Central memory CD8-positive, alpha-beta T cell (primary cell): ENCODE measurements around the gene PPP1R13L.
"Not testable (repeated sequence)": the region's sequence is repeated elsewhere in the genome, so short reads cannot be mapped to it uniquely, and the experiment has no call there.

Source experiments
- ATAC-seq: fragments of 150-1000 bp; cut with Tn5 transposase; replicated peaks from 2 replicates; pipeline ENCODE4 v1.10.0; 2022; ENCODE audit warnings: mild to moderate bottlenecking, moderate FRiP score, moderate number of reproducible peaks; ENCODE audit not compliant: poor library complexity, severe bottlenecking; ENCODE audit errors: extremely low read depth
- DNase-seq, 2 donors: peaks; one replicate each; pipeline ENCODE4 v3.0.0; 2021; ENCODE audit warnings: low spot score in 2 of 2
- H3K27ac Mint-ChIP-seq: one replicate; pipeline ENCODE4 v1.8.0; 2022; ENCODE audit warnings: low read depth, mild to moderate bottlenecking, moderate library complexity, mixed read lengths
- H3K27me3 Mint-ChIP-seq: one replicate; pipeline ENCODE4 v1.8.0; 2022; ENCODE audit warnings: mixed read lengths
- H3K36me3 Mint-ChIP-seq: one replicate; pipeline ENCODE4 v1.8.0; 2022; ENCODE audit warnings: mild to moderate bottlenecking, moderate library complexity, mixed read lengths; ENCODE audit not compliant: insufficient read depth
- H3K4me1 Mint-ChIP-seq: one replicate; pipeline ENCODE4 v1.8.0; 2022; ENCODE audit warnings: mixed read lengths
- H3K4me3 Mint-ChIP-seq: one replicate; pipeline ENCODE4 v1.8.0; 2022; ENCODE audit warnings: mild to moderate bottlenecking, moderate library complexity, mixed read lengths
- H3K9me3 Mint-ChIP-seq: one replicate; pipeline ENCODE4 v1.8.0; 2022; ENCODE audit warnings: mixed read lengths

The PPP1R13L gene

DNA sequence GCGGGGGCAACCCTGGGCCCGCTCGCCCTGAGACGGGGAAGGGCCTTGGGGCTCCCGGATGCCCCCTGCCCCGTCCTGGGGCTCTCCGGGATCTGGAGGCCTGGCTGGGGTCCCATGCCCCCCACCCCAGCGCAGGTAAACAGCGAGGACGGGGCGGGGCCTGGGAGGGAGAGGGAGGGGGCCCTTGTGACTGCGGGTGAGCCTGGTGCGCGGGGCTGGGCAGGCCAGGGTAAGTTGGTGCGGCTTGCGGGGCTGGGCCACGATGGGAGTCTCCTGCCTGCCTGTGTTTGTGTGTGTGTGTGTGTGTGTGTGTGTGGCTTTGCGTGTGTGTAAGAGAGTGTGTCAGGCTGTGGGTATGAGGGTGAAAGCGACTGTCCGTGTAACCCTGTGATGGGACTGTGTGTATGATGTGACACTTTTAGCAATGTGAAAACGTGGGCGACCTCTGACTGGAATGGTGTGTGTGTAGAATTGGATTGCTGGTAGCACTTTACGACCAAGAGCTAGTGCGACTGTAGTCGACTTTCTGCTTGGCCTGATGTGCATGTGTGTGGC lies 63.9 kb downstream of the PPP1R13L start:
- no peak for ATAC-seq
- DNase-seq, result no peak
- Mint-ChIP-seq H3K4me1 (peaks cover 6% of the 10 kb centered on the region), H3K4me3 (no peak overlapping the region), H3K27me3 (peaks cover 13% of the 10 kb centered on the region), H3K9me3 (no peaks in the 10 kb centered on the region), H3K36me3 (peaks cover 3% of the 10 kb centered on the region), H3K27ac (no peak overlapping the region)

DNA sequence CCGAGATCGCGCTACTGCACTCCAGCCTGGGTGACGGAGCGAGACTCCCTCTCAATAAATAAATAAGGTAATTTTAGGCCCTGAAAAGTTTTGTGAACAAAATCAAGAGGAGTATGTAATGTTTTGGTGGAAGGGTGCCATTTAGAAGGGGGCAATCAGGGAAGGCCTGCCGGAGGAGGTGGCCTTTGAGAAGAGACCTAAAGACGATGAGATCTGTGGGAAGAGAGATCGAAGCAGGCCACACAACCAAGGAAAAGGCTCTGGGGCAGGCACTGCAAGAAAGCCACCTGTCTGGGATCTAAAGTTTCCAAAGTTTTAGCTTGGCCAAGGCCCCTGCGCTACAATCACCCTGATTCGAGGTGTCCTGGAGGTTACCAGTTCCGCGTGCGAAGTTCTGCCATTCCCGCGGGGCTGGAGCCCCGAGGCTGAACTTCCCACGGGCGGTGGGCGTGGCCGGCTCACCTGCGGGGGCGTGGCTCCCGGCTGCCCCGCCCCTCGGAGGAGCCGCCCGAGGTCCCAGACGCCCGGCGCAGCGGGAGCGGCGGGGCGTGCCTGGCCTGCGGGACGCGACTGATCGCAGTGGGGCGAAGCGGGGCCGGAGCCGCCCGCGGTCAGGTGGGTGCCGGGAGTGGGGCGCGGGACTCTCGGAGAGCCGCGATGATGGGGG lies 64.5 kb downstream of the PPP1R13L start, which contains the start of gene KLC3:
Gene KLC3 (plus strand): TSS at position 519 of the 667 bp plus-strand sequence. CDS start 4,792 bp downstream, outside the sequence.
- Mint-ChIP-seq H3K4me3 (peak within 1 kb of the TSS; percentile 64), H3K27ac (peak within 1 kb of the TSS; percentile 75), H3K4me1 (peaks cover 6% of the 10 kb centered on the region), H3K36me3 (peaks cover 3% of the 10 kb centered on the region), H3K9me3 (no peaks in the 10 kb centered on the region), H3K27me3 (peaks cover 7% of the 10 kb centered on the region)
- DNase-seq, result no peak
- no peak for ATAC-seq

DNA sequence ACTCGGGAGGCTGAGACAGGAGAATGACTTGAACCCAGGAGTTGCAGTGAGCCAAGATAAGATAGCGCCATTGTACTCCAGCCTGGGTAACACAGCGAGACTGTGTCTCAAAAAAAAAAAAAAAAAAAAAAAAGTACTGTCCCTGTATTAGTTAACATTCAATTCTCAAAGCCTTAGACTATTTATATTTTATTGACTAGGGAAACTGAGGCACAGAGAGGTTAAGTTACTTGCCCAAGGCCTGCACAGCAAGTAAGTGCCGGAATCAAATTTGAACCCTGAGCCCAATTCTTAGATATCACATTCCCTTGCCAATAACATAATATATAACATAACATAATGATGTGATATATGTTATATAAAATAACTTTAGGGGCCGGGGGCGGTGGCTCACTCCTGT lies 65.2 kb downstream of the PPP1R13L start:
- no peaks in the 10 kb centered on the region for H3K9me3 Mint-ChIP-seq
- H3K4me3 Mint-ChIP-seq, result no peak overlapping the region
- ATAC-seq (no peak), DNase-seq (no peak)
- no peaks in the 10 kb centered on the region for H3K27me3 Mint-ChIP-seq
- H3K4me1 Mint-ChIP-seq, result peaks cover 6% of the 10 kb centered on the region
- H3K36me3 Mint-ChIP-seq, result peaks cover 3% of the 10 kb centered on the region
- H3K27ac Mint-ChIP-seq, result peak overlapping the region; percentile 75

DNA sequence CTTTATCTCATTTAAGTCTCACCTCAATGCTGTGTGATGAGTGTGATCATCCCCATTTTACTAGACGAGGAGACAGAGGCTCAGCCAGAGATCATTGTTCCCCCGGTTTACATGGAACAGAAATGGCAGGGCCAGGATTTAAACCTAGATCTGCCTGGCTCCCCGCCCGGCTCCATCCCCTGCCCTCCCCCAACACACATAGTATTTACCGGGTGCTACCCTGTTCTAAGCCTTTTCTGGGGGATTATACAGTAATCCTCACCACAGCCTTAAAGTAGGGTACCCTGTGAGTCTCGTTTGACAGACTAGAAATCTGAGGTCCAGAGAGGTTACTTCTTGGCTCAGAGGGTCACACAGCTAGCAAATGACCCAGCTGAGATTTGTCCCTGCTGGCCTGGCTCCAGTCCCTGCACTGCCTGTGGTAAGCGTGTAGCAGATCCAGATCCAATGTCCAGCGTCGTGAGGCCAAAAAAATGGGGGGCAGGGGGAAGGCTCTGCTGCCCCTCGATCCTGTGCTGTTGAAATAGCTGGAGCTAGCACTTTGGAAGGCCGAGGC lies 68.1 kb downstream of the PPP1R13L start:
- Mint-ChIP-seq H3K9me3 (no peaks in the 10 kb centered on the region), H3K36me3 (peaks cover 3% of the 10 kb centered on the region), H3K27me3 (no peaks in the 10 kb centered on the region), H3K4me3 (no peak overlapping the region), H3K27ac (no peak overlapping the region), H3K4me1 (peaks cover 6% of the 10 kb centered on the region)
- DNase-seq (no peak), ATAC-seq (no peak)

DNA sequence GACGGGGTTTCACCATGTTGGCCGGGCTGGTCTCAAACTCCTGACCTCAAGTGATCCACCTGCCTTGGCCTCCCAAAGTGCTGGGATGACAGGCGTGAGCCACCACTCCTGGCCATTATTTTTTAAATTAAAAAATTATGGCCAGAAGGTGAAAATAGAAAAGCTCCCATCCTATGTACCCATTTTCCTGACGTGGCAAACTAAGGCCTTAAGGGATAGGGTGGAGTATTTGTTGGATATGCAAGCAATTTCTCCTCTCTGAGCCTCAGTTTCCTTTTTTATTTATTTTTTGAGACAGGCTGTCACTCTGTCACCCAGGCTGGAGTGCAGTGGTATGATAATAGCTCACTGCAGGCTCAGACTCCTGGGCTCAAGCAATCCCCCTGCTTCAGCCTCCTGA lies 70.0 kb downstream of the PPP1R13L start:
- not testable (repeated sequence) for H3K4me3 Mint-ChIP-seq, H3K27me3 Mint-ChIP-seq, H3K27ac Mint-ChIP-seq, H3K4me1 Mint-ChIP-seq, H3K9me3 Mint-ChIP-seq, H3K36me3 Mint-ChIP-seq, DNase-seq, ATAC-seq

DNA sequence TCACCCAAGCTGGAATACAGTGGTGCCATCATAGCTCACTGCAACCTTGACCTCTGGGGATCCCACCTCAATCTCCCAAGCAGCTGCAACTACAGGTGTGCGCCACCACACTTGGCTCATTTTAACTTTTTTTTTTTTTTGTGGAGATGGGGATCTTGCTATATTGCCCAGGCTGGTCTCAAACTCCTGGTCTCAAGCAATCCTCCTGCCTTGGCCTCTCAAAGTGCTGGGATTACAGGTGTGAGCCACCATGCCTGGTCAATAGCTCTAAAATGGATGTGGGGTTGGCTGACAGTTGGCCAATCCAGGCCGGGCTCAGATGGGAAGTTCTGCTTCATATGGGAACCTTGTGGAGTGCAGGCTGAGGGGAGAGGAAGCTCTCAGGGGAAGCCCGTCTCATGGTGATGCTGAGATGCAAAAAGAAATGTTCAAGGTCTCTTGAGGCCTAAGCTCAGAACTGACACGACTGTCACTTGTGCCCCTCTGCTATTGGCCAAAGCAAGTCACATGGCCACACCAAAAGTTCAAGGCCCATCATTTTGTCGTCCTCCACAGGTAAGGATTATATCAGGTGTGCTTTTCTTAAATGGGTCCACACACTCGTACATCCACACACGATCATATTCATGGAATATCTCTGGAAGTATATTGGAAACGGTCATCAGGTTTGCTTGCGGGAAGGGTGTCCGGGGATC lies 71.1 kb downstream of the PPP1R13L start:
- ATAC-seq (no peak), DNase-seq (no peak)
- Mint-ChIP-seq H3K4me1 (no peaks in the 10 kb centered on the region), H3K27ac (no peak overlapping the region), H3K27me3 (no peaks in the 10 kb centered on the region), H3K36me3 (no peaks in the 10 kb centered on the region), H3K4me3 (no peak overlapping the region), H3K9me3 (no peaks in the 10 kb centered on the region)

DNA sequence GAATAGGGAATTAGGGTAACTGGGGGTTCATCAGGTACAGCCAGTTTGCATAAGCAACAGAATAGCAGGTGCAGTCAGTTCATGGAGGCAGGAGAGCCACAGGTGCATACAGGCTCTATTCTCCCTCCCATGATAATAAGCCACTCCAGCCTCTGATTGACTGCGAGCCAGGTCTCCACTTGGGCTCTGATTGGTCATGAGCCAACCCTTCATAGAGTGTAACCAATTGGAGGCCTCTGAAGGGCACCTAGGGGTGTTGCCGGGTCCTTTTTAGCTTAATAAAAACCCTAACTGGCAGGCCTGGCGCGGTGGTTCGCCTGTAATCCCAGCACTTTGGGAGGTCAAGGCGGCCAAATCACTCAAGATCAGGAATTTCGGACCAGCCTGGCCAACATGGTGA lies 73.5 kb downstream of the PPP1R13L start:
- ATAC-seq (no peak), DNase-seq (no peak)
- Mint-ChIP-seq H3K27ac (no peak overlapping the region), H3K36me3 (no peaks in the 10 kb centered on the region), H3K9me3 (no peaks in the 10 kb centered on the region), H3K4me3 (no peak overlapping the region), H3K27me3 (peaks cover 4% of the 10 kb centered on the region), H3K4me1 (peaks cover 2% of the 10 kb centered on the region)
